Aorta (tissue), 5 donors: ENCODE data around the gene CMIP. TPM values are rescaled to one million over a fixed set of nuclear protein-coding genes. Genes with fewer than 3 reads are reported as not detected.

Experiments used
- ATAC-seq: fragments of 200-7000 bp; cut with Tn5 transposase; one replicate; pipeline ENCODE4 v1.9.1; 2022; ENCODE audit warnings: moderate library complexity; ENCODE audit not compliant: low FRiP score
- DNase-seq, 2 donors: peaks; one replicate each; pipeline ENCODE4 v3.0.0-alpha.2; 2020
- H3K27ac ChIP-seq, 2 donors: one replicate each; pipeline ENCODE4 v1.5.1; 2013; ENCODE audit warnings: low read length in 2 of 2, mild to moderate bottlenecking in 2 of 2, moderate library complexity in 2 of 2, control low read depth in 1 of 2, inconsistent platforms in 1 of 2, low read depth in 1 of 2
- H3K27me3 ChIP-seq, 2 donors: one replicate each; pipeline ENCODE4 v1.6.1; 2013; ENCODE audit warnings: control low read depth in 1 of 2, low read length in 1 of 2, mild to moderate bottlenecking in 1 of 2, moderate library complexity in 1 of 2; ENCODE audit not compliant: insufficient read depth in 2 of 2, control insufficient read depth in 1 of 2
- H3K36me3 ChIP-seq, 2 donors: one replicate each; pipeline ENCODE4 v1.6.1; 2013; ENCODE audit warnings: control low read depth in 1 of 2, low read length in 1 of 2, mild to moderate bottlenecking in 1 of 2; ENCODE audit not compliant: insufficient read depth in 2 of 2, control insufficient read depth in 1 of 2
- H3K4me1 ChIP-seq, 2 donors: one replicate each; pipeline ENCODE4 v1.6.1; 2013; ENCODE audit warnings: low read length in 2 of 2, control low read depth in 1 of 2, mild to moderate bottlenecking in 1 of 2, moderate library complexity in 1 of 2; ENCODE audit not compliant: insufficient read depth in 2 of 2, control insufficient read depth in 1 of 2
- H3K4me3 ChIP-seq, 2 donors: one replicate each; pipeline ENCODE4 v1.5.1; 2013; ENCODE audit warnings: low read length in 2 of 2, control low read depth in 1 of 2, mild to moderate bottlenecking in 1 of 2
- H3K9me3 ChIP-seq: one replicate; pipeline ENCODE4 v1.6.1; 2013; ENCODE audit warnings: mild to moderate bottlenecking, low read length; ENCODE audit not compliant: control insufficient read depth
- WGBS, 2 donors: extraction: QIAGEN DNeasy Blood & Tissue Kit; methylation state at CpG; one replicate each; pipeline ENCODE4 v1.1.7; 2013; 5-methylcytosine and 5-hydroxymethylcytosine counted together
- intact Hi-C, 2 donors: fragments of 100-400 bp; cut with DNase I; formaldehyde crosslinking; loops; one replicate each; pipeline versions ENCODE4 v1.14.2 to v1.15.0; 2022
- polyA plus RNA-seq, 2 donors: library from polyadenylated mRNA; stranded (reverse); fragments of 200-250 nt; gene quantifications; one replicate each; pipeline ENCODE4 v1.2.3, GENCODE V29; 2013
- total RNA-seq, 2 donors: library from RNA; stranded (reverse); fragmentation: NEBNext Ultra II Directional; extraction: Animal tissue kit (Norgen Biotek cat#: 25700); gene quantifications; one replicate each; pipeline ENCODE4 v1.2.1, GENCODE V29; 2021
- donor health status: healthy with polysubstance abuse.
- donor health status: Bipolar disorder and iron deficiency.
- donor health status: DM: no; HTN: no; CAD: no.
- donor health status: DM: no; HTN: no; CAD: no.
- donor health status: DM: yes; HTN: yes; CAD: no.

Gene CMIP
- total and polyA plus RNA-seq, 4 donors: 2.4 to 96.3 (median 27.9) TPM

DNA sequence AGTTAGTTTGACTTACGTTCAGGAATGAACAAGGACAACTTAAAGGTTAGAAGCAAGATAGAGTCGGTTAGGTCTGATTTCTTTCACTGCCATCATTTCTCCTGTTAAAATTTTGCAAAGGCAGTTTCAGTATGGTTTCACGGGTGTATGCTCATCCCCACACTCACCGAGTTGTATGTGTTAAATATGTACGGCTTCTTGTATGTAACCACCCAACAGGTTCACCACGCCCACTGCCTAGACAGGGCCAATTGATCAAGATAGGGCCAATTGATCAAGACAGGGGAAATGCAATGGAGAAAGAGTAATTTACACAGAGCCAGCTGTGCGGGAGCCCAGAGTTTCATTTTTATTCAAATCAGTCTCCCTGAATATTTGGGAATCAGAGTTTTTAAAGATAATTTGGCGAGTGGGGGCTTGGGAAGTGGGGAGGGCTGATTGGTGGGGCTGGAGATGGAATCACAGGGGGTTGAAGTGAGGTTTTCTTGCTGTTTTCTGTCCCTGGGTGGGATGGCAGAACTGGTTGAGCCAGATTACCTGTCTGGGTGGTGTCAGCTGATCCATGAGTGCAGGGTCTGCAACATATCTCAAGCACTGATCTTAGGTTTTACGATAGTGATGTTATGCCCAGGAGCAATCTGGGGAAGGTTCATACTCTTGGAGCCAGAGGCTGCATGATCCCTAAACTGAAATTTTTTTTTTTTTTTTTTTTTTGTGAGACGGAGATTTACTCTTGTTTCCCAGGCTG is 272.0 kb downstream of the CMIP start:
- intact Hi-C loops: no loop called here
- DNase-seq (peak in 1 of 2 donors; percentile 19), ATAC-seq (no peak)
- Histone ChIP-seq H3K4me3 (no peak overlapping the region), H3K4me1 (no peaks in the 10 kb centered on the region), H3K36me3 (no peaks in the 10 kb centered on the region), H3K27me3 (no peaks in the 10 kb centered on the region), H3K9me3 (no peaks in the 10 kb centered on the region), H3K27ac (no peak overlapping the region)
- 69 to 79% methylated on average over 10 of the region's 10 CpGs for WGBS, 2 donors

DNA sequence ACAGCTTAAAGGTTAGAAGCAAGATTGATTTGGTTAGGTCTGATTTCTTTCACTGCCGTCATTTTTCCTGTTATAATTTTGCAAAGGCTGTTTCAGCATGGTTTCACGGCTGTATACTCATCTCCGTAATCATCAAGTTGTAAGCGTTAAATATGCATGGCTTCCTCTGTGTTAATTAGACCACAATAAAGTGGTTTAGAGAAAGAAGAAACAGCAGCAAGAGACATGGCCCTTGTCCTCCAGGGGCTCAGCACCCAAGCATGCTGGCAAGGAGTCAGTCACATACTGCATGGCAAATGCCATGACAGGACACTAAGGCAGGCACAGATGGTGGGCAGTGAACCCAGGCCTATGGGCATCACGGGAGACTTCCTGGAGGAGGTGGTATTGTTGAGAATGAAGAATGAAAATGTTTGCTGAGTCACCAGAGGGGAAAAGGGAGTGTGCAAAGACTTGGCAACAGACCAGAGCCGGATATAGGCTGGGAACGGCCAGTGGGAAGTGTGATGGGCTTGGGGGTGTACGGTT is 273.1 kb downstream of the CMIP start:
- Histone ChIP-seq H3K27me3 (no peaks in the 10 kb centered on the region), H3K4me1 (no peaks in the 10 kb centered on the region), H3K27ac (no peak overlapping the region), H3K36me3 (no peaks in the 10 kb centered on the region), H3K4me3 (no peak overlapping the region), H3K9me3 (no peaks in the 10 kb centered on the region)
- 75 to 77% methylated on average over 8 of the region's 8 CpGs for WGBS, 2 donors
- intact Hi-C loops: no loop called here
- no peak for DNase-seq
- no peak for ATAC-seq

- no peak for ATAC-seq
These were observed 274.0 kb downstream of the CMIP start for GRCh38 chr16:81718637-81719036.

GRCh38 chr16:81719993-81720392 is 275.4 kb downstream of the CMIP start:
- DNase-seq (no peak), ATAC-seq (no peak)
- H3K36me3 ChIP-seq: no peaks in the 10 kb centered on the region
- H3K4me1 ChIP-seq: no peaks in the 10 kb centered on the region
- no peak overlapping the region for H3K27ac ChIP-seq
- H3K4me3 ChIP-seq: no peak overlapping the region
- intact Hi-C loops: loop anchor here in 1 of 2 donors (10.0 kb wide), 2 partner anchors 95 to 355 kb away; no protein-coding TSS in a partner anchor
- no peaks in the 10 kb centered on the region for H3K27me3 ChIP-seq
- 91 to 93% methylated on average over 2 of the region's 2 CpGs for WGBS, 2 donors
- no peaks in the 10 kb centered on the region for H3K9me3 ChIP-seq

More at GRCh38 chr16:81718637-81719036, 274.0 kb downstream of the CMIP start:
- Histone ChIP-seq H3K4me3 (no peak overlapping the region), H3K36me3 (no peaks in the 10 kb centered on the region), H3K27me3 (no peaks in the 10 kb centered on the region), H3K4me1 (no peaks in the 10 kb centered on the region), H3K9me3 (no peaks in the 10 kb centered on the region), H3K27ac (no peak overlapping the region)
- 81 to 84% methylated on average over 5 of the region's 5 CpGs for WGBS, 2 donors
- peak in 1 of 2 donors; percentile 5 for DNase-seq
- intact Hi-C loops: no loop called here

DNA sequence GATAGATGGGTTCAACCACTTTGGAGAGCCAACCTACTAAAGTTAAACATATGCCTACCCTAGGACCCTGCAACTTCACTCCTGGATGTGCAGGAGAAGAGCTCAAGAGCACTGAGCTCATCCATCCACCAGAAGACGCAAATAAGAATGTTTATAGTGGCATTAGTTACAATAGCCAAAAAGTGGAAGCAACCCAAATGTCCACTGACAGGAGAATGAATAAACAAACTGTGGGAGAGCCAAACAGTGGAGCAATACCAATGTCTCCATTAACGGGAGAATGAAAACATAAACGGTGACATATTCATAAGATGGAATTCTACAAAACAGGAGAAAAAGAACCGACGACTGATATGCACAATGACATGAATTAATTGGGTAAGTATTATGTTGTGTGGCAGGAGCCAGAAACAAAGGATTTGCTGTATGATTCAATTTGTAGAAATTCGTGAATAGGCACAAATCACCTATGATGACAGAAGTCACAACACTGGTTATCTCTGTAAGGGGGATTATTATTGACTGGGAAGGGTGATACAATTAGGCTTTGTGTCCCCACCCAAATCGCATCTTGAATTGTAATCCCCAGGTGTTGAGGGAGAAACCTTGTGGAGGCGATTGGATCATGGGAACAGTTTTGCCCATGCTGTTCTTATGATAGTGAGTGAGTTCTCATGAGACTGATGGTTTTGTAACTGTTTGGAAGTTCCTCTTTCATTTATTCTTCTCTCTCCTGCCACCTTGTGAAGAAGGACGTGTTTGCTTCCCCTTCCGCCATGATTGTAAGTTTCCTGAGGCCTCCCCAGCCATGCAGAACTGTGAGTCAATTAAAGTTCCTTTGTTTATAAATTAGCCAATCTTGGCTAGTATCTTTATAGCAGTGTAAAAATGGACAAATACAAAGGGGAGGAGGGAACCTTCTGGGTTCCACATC is 276.6 kb downstream of the CMIP start:
- DNase-seq (no peak), ATAC-seq (no peak)
- Histone ChIP-seq H3K9me3 (no peaks in the 10 kb centered on the region), H3K27me3 (no peaks in the 10 kb centered on the region), H3K27ac (no peak overlapping the region), H3K36me3 (no peaks in the 10 kb centered on the region), H3K4me3 (no peak overlapping the region), H3K4me1 (no peaks in the 10 kb centered on the region)
- intact Hi-C loops: loop anchor here in 1 of 2 donors (10.0 kb wide), 2 partner anchors 96 to 356 kb away; no protein-coding TSS in a partner anchor
- 72 to 78% methylated on average over 10 of the region's 10 CpGs for WGBS, 2 donors

- no peaks in the 10 kb centered on the region for H3K27me3 ChIP-seq
- no peaks in the 10 kb centered on the region for H3K36me3 ChIP-seq
- H3K9me3 ChIP-seq: no peaks in the 10 kb centered on the region
- no peak overlapping the region for H3K27ac ChIP-seq
- H3K4me1 ChIP-seq: no peaks in the 10 kb centered on the region
- H3K4me3 ChIP-seq: no peak overlapping the region
- ATAC-seq (peak; percentile 83), DNase-seq (no peak)
- intact Hi-C loops: loop anchor here (1.0 to 10.0 kb wide), 4 partner anchors 98 to 358 kb away; no protein-coding TSS in a partner anchor
- 33 to 41% methylated on average over 8 of the region's 8 CpGs for WGBS, 2 donors
These were observed 278.6 kb downstream of the CMIP start for GRCh38 chr16:81723098-81723723.

- Histone ChIP-seq H3K4me3 (no peak overlapping the region), H3K36me3 (no peaks in the 10 kb centered on the region), H3K4me1 (no peaks in the 10 kb centered on the region), H3K27me3 (no peaks in the 10 kb centered on the region), H3K9me3 (no peaks in the 10 kb centered on the region), H3K27ac (no peak overlapping the region)
- 91 to 96% methylated on average over 4 of the region's 4 CpGs for WGBS, 2 donors
- intact Hi-C loops: loop anchor here in 1 of 2 donors (10.0 kb wide), 2 partner anchors 104 to 364 kb away; no protein-coding TSS in a partner anchor
- ATAC-seq (no peak), DNase-seq (no peak)
These were observed 283.8 kb downstream of the CMIP start for GRCh38 chr16:81728435-81728834.

GRCh38 chr16:81729451-81729850 is 284.8 kb downstream of the CMIP start:
- no peaks in the 10 kb centered on the region for H3K9me3 ChIP-seq
- 73 to 82% methylated on average over 16 of the region's 16 CpGs for WGBS, 2 donors
- intact Hi-C loops: loop anchor here in 1 of 2 donors (10.0 kb wide), 2 partner anchors 105 to 365 kb away; no protein-coding TSS in a partner anchor
- ATAC-seq: no peak
- H3K36me3 ChIP-seq: no peaks in the 10 kb centered on the region
- no peak for DNase-seq
- H3K27me3 ChIP-seq: no peaks in the 10 kb centered on the region
- H3K27ac ChIP-seq: no peak overlapping the region
- H3K4me3 ChIP-seq: no peak overlapping the region
- no peaks in the 10 kb centered on the region for H3K4me1 ChIP-seq
